GM23338 (cell line): ENCODE results near the gene ITGA2.

Source experiments
- CREB1 ChIP-seq: fragments of 250-450 bp; sonication (Bioruptor Pico); IDR thresholded peaks from 2 replicates; pipeline ENCODE4 v1.5.0; 2020; ENCODE audit warnings: low read depth, mild to moderate bottlenecking, moderate library complexity
- EZH2 ChIP-seq: fragments of 200-600 bp; sonication (generic); IDR thresholded peaks from one replicate; pipeline ENCODE4 v1.8.0; 2017; ENCODE audit warnings: antibody characterized with exemption, mild to moderate bottlenecking, low read depth; ENCODE audit not compliant: unreplicated experiment
- EZH2phosphoT487 ChIP-seq: fragments of 200-600 bp; sonication (generic); IDR thresholded peaks from one replicate; pipeline ENCODE4 v1.8.1; 2018; ENCODE audit warnings: antibody characterized with exemption; ENCODE audit not compliant: unreplicated experiment
- NANOG ChIP-seq: IDR thresholded peaks from 2 replicates; pipeline ENCODE4 v1.6.1; 2016; ENCODE audit warnings: antibody characterized with exemption, borderline replicate concordance
- POLR2AphosphoS5 ChIP-seq: IDR thresholded peaks from 2 replicates; pipeline ENCODE4 v1.6.1; 2016; ENCODE audit warnings: antibody characterized with exemption, low read depth
- ZNF114 ChIP-seq: fragments of 250-450 bp; sonication (Bioruptor Pico); IDR thresholded peaks from 2 replicates; pipeline ENCODE4 v1.5.0; 2020; ENCODE audit warnings: mild to moderate bottlenecking, moderate library complexity
- TF ChIP-seq, protein P1 (sequence below), 2 experiments: fragments of 200-600 bp in 1 of 2; sonication (generic) in 1 of 2; conservative IDR thresholded peaks; 2 replicates each; pipeline versions ENCODE4 v1.5.1 to v1.6.1; 2016 to 2017; ENCODE audit warnings: antibody characterized with exemption in 2 of 2, low read depth in 2 of 2, mild to moderate bottlenecking in 2 of 2, moderate library complexity in 1 of 2
- TF ChIP-seq, protein P2 (sequence below): IDR thresholded peaks from 2 replicates; pipeline ENCODE4 v1.6.1; 2016; ENCODE audit warnings: antibody characterized with exemption
- TF ChIP-seq, protein P3 (sequence below): IDR thresholded peaks from one replicate; pipeline ENCODE4 v1.6.1; 2018; ENCODE audit warnings: antibody characterized with exemption; ENCODE audit not compliant: unreplicated experiment

DNA sequence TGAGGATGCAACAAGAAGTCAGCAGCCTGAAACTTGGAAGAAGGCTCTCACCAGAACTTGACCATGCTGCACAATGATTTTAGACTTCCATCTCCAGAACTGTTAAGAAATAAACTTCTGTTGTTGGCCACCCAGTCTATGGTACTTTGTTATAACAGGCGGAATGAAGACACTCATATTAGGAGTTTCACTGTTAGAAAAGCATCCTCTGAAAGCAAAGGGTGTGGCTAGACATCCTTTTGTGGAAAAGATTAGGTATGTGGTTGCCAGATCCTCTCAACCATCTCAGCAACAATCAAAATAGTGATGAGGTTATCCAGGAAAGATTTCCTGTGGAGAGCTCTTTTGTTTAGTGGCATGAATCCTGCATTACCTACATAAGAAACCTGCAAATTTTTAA lies 20.7 kb downstream of the ITGA2 start:
- no peak for TF ChIP-seq EZH2
- TF ChIP-seq, protein P1, sequence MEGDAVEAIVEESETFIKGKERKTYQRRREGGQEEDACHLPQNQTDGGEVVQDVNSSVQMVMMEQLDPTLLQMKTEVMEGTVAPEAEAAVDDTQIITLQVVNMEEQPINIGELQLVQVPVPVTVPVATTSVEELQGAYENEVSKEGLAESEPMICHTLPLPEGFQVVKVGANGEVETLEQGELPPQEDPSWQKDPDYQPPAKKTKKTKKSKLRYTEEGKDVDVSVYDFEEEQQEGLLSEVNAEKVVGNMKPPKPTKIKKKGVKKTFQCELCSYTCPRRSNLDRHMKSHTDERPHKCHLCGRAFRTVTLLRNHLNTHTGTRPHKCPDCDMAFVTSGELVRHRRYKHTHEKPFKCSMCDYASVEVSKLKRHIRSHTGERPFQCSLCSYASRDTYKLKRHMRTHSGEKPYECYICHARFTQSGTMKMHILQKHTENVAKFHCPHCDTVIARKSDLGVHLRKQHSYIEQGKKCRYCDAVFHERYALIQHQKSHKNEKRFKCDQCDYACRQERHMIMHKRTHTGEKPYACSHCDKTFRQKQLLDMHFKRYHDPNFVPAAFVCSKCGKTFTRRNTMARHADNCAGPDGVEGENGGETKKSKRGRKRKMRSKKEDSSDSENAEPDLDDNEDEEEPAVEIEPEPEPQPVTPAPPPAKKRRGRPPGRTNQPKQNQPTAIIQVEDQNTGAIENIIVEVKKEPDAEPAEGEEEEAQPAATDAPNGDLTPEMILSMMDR (conservative IDR thresholded peaks at IDR 0.05; ENCODE audit: low read depth in 2 of 2), result no peak
- TF ChIP-seq, protein P2, sequence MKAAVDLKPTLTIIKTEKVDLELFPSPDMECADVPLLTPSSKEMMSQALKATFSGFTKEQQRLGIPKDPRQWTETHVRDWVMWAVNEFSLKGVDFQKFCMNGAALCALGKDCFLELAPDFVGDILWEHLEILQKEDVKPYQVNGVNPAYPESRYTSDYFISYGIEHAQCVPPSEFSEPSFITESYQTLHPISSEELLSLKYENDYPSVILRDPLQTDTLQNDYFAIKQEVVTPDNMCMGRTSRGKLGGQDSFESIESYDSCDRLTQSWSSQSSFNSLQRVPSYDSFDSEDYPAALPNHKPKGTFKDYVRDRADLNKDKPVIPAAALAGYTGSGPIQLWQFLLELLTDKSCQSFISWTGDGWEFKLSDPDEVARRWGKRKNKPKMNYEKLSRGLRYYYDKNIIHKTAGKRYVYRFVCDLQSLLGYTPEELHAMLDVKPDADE, result no peak
- TF ChIP-seq, protein P3, sequence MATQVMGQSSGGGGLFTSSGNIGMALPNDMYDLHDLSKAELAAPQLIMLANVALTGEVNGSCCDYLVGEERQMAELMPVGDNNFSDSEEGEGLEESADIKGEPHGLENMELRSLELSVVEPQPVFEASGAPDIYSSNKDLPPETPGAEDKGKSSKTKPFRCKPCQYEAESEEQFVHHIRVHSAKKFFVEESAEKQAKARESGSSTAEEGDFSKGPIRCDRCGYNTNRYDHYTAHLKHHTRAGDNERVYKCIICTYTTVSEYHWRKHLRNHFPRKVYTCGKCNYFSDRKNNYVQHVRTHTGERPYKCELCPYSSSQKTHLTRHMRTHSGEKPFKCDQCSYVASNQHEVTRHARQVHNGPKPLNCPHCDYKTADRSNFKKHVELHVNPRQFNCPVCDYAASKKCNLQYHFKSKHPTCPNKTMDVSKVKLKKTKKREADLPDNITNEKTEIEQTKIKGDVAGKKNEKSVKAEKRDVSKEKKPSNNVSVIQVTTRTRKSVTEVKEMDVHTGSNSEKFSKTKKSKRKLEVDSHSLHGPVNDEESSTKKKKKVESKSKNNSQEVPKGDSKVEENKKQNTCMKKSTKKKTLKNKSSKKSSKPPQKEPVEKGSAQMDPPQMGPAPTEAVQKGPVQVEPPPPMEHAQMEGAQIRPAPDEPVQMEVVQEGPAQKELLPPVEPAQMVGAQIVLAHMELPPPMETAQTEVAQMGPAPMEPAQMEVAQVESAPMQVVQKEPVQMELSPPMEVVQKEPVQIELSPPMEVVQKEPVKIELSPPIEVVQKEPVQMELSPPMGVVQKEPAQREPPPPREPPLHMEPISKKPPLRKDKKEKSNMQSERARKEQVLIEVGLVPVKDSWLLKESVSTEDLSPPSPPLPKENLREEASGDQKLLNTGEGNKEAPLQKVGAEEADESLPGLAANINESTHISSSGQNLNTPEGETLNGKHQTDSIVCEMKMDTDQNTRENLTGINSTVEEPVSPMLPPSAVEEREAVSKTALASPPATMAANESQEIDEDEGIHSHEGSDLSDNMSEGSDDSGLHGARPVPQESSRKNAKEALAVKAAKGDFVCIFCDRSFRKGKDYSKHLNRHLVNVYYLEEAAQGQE, result no peak
- TF ChIP-seq CREB1 (CRISPR knock-in tag), result no peak
- TF ChIP-seq POLR2AphosphoS5, result no peak
- no peak for TF ChIP-seq NANOG
- TF ChIP-seq EZH2phosphoT487, result no peak
- no peak for TF ChIP-seq ZNF114 (CRISPR knock-in tag)
